HL-60/S4 treated with retinoic acid at 250 ng/mL for 4 days and 3 days (cell line): Measurements from ENCODE around the gene CLOCK.

ENCODE experiments used
- in situ Hi-C: fragments of 300-500 bp; cut with MboI; formaldehyde crosslinking; loops from 2 replicates; pipeline ENCODE4 v1.7.0; 2022; ENCODE audit warnings: low sequenced_read_pairs

The CLOCK gene

GRCh38 chr4:55424791-55425190 is 121.9 kb downstream of the CLOCK start:
- in situ Hi-C loops: loop anchor here (25.0 kb wide), 2 partner anchors 313 to 438 kb away; partner anchors contain the start of gene EXOC1

GRCh38 chr4:55416176-55416575 is 130.5 kb downstream of the CLOCK start:
- in situ Hi-C loops: loop anchor here (25.0 kb wide), 2 partner anchors 321 to 446 kb away; partner anchors contain the start of gene EXOC1

DNA sequence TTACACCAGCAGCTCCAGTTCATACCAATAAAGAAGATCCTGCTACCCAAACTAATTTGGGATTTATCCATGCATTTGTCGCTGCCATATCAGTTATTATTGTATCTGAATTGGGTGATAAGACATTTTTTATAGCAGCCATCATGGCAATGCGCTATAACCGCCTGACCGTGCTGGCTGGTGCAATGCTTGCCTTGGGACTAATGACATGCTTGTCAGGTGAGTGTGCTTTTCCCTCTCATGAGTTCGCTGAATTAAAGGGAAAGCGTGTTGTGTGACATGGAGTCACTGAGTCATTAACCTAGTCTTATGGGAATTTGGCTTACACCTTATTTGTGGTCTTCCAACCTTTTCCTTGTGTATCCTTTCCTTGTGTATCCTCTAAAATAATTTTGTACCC is 135.1 kb downstream of the CLOCK start:
- in situ Hi-C loops: loop anchor here (25.0 kb wide), 2 partner anchors 326 to 451 kb away; partner anchors contain the start of gene EXOC1

GRCh38 chr4:55410431-55410830 is 136.3 kb downstream of the CLOCK start:
- in situ Hi-C loops: loop anchor here (25.0 kb wide), 2 partner anchors 327 to 452 kb away; partner anchors contain the start of gene EXOC1

- in situ Hi-C loops: loop anchor here (25.0 kb wide), 2 partner anchors 328 to 453 kb away; partner anchors contain the start of gene EXOC1
Observed at GRCh38 chr4:55409468-55410171, 137.1 kb downstream of the CLOCK start.

- in situ Hi-C loops: loop anchor here (25.0 kb wide), 2 partner anchors 330 to 455 kb away; partner anchors contain the start of gene EXOC1
Observed at GRCh38 chr4:55407764-55408163, 138.9 kb downstream of the CLOCK start.

DNA sequence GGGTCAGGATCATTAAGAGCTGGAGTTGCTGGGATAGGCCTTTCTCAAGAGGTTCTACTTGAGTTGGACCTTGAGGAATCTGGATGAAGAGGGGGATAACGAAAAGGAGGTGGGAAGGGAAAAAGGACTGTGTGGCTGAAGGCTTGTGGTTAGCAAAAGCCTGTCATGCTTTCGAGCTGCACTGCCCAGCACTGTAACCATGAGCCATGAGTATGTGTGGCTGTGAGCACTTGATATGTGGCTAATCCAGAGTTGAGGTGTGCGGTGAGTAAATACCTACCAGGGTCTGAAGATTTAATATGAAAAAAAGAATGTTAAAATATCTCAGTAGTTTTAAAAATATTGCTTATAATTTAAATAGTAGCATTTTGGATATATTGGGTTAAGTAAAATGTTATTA is 139.6 kb downstream of the CLOCK start:
- in situ Hi-C loops: loop anchor here (25.0 kb wide), 2 partner anchors 330 to 455 kb away; partner anchors contain the start of gene EXOC1

GRCh38 chr4:55406545-55406944 is 140.2 kb downstream of the CLOCK start:
- in situ Hi-C loops: loop anchor here (25.0 kb wide), 2 partner anchors 331 to 456 kb away; partner anchors contain the start of gene EXOC1

- in situ Hi-C loops: loop anchor here (25.0 kb wide), 2 partner anchors 332 to 457 kb away; partner anchors contain the start of gene EXOC1
Observed at GRCh38 chr4:55405073-55405472, 141.6 kb downstream of the CLOCK start.

GRCh38 chr4:55399581-55399980 is 147.1 kb downstream of the CLOCK start:
- in situ Hi-C loops: no loop called here

DNA sequence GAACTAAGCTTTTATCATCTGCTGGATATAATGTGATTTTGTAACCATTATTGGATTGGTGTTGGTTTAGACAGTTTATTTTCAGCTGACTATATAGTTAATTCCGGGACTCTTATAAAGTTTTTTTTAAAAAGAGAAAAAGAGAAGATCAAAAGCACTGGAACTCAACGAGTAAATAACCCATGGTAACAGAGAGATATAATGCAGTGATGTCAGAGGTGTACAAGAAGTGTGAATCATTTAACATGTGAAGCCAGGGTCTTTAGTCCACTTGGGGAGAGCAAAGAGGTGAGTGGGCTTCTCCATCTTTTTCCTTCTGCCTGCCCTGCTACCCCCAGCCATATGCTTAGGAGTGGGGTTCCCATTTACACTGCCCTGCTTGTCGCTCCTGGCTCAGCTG is 147.7 kb downstream of the CLOCK start:
- in situ Hi-C loops: no loop called here

GRCh38 chr4:55398461-55398860 is 148.2 kb downstream of the CLOCK start:
- in situ Hi-C loops: no loop called here

- in situ Hi-C loops: no loop called here
Observed at GRCh38 chr4:55397520-55398321, 149.0 kb downstream of the CLOCK start.

- in situ Hi-C loops: no loop called here
Observed at GRCh38 chr4:55397126-55397436, 149.6 kb downstream of the CLOCK start.

GRCh38 chr4:55396308-55397125 is 150.2 kb downstream of the CLOCK start:
- in situ Hi-C loops: no loop called here

DNA sequence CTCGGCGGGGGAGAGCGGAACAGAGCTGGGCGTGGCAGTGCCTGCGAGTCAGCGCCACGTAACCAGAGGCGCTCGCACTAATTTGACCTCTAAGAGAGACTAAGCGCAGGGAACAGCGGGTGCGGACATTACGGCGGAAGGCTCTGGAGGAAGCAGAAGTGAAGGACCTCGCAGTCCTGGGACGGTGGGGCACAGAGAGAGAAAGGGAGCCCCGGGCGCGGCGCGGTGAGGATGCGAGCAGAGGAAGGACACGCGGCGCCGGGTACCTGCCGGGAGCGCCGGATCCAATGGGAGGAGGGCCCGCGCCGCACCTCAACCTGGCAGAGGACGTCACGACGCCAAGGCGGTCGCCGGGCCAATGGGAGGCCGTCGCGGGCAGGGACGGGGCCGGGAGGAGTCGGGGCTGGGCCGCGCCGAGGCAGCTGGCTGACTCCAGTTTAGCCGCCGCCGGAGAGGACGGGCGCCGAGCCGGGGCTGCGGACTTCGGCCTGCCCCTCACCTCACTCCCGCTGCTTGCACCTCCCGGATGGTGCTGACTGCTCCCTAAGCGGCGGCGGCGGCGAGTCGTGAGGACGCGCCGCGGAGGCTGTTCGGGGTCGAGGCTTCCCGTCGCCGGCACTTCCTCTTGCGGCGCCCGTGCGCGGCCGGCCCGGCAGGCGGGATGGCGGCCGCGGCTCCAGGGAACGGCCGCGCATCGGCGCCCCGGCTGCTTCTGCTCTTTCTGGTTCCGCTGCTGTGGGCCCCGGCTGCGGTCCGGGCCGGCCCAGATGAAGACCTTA is 151.0 kb downstream of the CLOCK start, which contains the start of gene TMEM165:
TSS of gene TMEM165 (plus strand) at position 429 of the 779 bp plus-strand sequence. CDS start at position 662, 233 bp downstream.
- in situ Hi-C loops: no loop called here

GRCh38 chr4:55395218-55395528 is 151.5 kb downstream of the CLOCK start:
- in situ Hi-C loops: no loop called here

DNA sequence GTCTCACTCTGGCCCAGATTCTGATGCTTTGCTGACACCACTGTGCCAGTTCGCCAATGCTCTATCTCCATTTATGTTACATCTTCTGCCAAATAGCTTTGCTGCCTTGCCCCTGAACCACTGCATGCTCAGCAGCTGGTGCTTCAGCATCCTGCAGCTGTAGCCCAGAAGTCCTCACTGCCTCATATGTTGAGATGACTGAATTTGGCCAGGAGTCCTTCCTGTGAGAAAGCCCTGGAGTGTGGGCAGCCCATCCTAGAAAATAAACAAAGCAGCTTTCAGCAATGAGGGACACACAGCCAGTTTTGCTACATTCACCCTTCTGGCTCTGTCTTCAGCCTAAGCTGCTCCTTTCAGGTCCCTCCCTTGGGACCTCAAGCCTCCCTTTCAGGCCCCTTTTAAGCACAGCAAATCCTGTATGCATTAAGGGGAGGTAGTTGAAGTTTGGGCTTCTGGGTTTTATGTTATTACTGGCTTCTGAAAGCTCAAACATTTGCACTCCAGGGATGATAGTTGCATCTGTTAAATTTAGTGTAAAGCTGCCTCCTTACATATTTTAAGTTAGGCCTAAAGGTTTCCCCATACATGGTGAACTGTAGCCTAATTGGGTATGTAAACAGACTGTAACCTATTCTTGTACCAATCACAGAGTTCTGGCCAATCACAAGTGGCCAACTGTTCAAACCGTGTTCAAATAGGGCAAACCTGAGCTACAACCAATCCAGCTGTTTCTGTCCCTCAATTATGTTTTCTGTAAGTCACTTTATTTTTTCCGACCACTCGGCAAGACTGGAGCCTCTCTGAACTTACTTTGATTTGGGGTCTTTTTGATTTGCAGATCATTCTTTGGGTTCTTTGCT is 153.0 kb downstream of the CLOCK start:
- in situ Hi-C loops: no loop called here

- in situ Hi-C loops: no loop called here
Observed at GRCh38 chr4:55386840-55387239, 159.9 kb downstream of the CLOCK start.
